GM21381 (cell line): ENCODE results near the gene MYOZ3.

Experiments used
- ATAC-seq: cut with Tn5 transposase; IDR thresholded peaks from one replicate; pipeline ENCODE4 v1.9.1; 2021; ENCODE audit warnings: mild to moderate bottlenecking, moderate library complexity; ENCODE audit not compliant: unreplicated experiment

Gene MYOZ3

DNA sequence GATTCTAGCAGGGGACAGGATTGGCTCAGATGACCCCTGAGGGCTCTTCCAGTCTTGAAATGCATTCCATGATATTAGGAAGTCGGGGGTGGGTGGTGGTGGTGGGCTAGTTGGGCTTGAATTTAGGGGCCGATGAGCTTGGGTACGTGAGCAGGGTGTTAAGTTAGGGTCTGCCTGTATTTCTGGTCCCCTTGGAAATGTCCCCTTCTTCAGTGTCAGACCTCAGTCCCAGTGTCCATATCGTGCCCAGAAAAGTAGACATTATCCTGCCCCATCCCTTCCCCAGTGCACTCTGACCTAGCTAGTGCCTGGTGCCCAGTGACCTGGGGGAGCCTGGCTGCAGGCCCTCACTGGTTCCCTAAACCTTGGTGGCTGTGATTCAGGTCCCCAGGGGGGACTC lies 2.9 kb upstream of the MYOZ3 start:
- no peak for ATAC-seq

DNA sequence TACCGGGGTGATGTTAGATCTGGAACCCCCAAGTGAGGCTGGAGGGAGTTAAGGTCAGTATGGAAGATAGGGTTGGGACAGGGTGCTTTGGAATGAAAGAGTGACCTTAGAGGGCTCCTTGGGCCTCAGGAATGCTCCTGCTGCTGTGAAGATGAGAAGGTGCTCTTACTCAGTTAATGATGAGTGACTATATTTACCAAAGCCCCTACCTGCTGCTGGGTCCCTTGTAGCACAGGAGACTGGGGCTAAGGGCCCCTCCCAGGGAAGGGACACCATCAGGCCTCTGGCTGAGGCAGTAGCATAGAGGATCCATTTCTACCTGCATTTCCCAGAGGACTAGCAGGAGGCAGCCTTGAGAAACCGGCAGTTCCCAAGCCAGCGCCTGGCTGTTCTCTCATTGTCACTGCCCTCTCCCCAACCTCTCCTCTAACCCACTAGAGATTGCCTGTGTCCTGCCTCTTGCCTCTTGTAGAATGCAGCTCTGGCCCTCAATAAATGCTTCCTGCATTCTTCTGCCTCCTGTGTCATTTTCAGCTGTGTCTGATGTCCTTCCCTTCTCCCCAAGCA lies 2.3 kb upstream of the MYOZ3 start:
- no peak for ATAC-seq

DNA sequence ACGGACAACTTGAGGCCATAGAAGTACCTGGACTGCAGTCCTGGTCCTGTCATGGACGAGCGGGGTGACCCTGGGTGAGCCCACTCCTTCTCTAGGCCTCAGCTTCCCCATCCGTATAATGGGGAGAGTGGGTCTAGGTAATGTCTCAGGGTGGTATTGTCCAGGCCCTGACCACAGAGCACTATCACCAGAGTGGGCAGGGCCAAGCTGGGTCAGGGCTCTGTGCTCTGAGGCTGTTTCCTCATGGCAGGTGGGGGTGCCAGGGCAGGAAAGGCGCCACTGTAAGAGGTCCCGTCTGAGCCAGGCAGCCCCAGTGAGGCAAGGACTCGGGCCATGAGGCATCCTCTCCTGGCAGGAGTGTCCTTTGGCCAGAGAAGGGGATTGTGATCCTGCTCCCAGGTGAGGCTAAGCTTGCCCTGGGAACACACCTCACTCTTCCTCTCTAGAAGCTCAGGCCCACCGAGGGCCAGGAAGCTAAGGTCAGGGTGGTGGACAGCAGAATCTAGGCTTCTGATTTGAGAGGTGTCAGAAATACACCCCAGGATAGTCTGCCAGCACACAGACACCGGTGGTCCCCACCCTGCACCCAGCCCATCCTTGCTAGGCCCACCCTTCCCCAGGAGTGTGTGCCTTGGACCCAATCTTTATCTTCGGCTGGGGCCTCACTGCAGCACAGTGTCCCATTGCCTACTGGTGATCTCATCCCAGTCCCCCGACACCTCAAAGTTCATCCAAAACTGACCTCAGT lies 1.5 kb upstream of the MYOZ3 start:
- ATAC-seq, result no peak

DNA sequence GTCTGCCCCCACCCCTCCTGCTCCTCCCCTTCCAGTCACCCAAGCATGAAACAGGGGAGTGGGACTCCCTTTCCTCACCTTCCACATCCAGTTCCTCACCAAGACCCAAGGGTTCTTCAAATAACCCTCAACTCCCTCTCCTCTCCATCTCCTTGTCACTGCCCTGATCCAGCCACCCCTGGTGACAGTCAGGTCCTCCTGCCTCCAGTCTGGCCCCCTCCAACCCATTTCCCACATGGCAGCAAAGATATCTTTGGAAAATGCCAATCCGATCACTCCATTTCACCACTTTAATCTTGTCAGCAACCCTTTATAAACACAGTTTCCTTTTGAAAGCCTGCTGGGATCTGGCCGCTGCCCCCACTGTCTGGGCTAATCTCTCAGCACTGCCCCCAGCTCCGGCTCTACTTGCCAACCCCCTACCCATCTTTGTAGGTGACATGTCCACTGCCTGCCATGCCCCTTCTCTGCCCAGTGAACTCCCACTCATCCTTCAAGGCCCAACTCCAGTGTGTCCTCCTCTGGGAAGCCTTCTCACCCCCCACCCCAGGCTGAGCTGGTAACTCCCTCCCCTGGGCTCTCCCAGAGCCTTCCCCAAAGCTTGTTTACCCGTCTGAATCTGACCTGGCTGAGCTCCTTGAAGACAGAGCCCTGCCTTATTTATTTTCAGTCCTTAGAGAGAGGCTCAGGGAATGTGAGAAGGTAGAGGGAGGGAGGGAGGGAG lies 781 bp upstream of the MYOZ3 start:
- ATAC-seq, result no peak

DNA sequence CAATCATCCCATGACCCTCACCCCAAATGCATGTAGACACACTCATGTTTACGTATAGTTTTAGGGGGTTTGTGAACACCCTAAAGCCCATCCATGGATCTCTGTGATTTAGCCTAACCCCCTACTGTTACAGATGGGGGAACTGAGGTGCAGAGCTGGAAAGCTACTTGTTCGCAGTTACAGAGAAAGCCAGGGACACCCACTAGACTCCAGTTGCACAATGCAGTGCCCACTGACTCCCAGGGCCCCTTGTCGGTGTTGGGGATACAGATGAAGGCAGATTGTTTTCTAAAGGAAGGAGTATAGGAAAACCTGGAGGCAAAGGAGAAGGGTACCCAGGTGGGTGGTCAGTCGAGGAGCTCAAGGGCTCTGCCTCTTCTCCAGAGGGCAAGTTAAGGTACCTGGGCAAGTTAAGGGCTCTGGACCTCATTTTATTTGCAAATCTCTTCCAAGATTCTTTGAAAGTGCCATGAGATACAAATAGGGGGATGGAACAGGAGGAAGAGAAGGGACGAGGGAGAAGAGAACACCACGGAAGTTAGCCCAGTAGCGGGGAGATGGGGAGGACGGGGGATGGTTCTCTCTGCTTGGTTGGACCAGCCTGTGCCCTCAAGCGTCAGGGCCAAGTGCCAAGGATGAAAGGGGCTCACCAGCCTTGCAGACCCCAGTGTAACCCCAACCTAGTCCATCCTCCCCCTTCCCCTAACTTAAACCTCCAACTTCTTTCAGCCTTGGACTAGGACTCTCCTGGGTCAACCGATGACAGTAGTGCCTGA lies 958 bp downstream of the MYOZ3 start:
- no peak for ATAC-seq

DNA sequence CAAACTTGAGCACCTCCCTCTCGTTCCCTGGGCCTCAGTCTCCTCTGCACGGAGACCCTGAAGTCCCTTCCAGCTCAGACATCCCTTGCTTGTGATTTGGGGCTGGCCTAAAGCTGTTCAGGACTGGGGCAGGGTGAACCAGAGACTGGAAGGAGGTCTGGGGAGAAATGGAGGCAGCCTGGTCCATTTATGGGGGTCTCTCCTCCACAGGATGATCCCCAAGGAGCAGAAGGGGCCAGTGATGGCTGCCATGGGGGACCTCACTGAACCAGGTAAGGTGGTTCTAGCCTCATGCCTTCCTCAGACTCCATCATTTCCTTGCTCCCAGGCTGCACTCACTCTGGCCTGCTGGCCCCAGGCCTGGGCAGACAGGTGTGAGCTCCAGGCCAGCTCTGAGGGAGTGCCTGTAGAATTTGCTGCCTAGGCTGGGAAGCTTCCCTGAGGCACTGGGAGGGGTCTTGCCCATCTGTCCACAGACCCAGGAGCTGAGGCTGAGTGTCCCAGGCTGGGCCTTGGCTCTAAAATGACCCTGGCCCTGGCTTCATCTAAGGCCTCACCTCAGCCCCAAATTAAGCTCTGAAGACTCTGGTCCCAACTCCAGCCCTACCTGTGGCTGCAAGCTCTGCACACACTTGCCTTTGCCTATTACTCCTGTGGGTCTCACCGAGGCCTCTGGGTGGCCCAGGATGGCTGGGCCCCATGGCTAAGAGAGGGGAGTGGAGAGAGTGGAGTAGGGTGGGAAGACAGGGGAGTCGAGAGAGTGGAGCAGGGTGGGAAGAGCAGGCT lies 1.9 kb downstream of the MYOZ3 start:
- ATAC-seq, result no peak

DNA sequence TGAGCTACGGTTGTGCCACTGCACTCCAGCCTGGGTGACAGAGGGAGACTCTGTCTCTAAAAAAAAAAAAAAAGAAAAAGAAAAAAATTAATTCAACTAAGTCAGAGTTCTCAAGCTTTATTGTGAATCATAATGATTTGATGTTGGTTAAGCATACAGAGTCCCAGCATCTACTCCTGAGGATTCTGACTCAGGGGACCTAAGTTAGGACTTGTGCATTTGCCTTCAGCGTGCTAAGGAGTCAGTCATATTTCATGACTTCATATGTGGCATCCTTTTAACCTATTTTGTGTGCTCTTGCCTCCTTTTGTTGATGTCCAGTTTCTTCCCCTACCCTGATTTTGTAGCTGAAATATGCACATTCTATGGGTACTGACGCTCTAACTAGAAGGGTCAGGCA lies 2.9 kb downstream of the MYOZ3 start:
- ATAC-seq, result no peak

DNA sequence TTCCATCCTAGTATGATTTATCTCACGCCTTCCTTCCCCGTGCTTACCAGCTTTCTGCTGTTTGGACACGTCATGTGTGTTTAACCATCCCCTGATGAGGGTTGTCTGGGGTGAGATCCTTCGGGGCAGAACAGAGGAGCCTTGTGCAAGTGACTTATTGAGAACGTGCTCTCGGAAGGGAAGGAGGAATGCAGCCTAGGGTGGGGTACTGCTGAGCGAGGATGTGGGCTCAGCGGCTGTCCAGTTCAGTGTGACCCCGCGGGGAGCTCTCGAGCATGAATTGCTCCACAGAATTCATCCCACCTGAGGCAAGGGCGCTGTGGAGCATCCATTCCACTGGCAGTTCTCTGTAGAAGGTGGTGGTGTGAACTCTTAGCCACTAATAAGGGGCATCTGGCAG lies 4.0 kb downstream of the MYOZ3 start:
- no peak for ATAC-seq

DNA sequence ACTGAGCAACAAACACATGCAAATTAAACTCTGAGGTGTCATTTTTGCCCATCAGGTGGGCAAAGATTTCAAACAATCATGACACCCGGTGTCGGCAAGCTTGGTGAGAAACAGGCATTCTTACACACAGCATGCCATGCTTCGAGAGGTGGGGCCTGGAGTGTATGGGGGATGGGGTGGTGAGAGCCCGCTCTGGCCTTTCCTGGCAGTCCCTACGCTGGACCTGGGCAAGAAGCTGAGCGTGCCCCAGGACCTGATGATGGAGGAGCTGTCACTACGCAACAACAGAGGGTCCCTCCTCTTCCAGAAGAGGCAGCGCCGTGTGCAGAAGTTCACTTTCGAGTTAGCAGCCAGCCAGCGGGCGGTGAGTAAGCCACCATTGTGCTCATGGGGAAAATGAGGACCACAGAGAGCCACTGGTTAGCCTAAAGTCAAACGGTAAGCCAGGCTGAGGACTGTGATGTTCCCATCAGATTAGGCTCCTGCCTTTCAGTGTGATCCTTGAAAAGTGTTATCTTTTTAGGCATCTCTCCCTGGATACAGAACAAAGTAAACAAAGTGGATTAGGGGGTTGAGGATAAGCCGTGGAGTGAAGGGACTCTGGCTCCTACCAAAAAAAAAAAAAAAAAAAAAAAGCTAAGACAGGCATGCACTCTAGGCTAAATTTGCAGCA lies 9.4 kb downstream of the MYOZ3 start:
- no peak for ATAC-seq

DNA sequence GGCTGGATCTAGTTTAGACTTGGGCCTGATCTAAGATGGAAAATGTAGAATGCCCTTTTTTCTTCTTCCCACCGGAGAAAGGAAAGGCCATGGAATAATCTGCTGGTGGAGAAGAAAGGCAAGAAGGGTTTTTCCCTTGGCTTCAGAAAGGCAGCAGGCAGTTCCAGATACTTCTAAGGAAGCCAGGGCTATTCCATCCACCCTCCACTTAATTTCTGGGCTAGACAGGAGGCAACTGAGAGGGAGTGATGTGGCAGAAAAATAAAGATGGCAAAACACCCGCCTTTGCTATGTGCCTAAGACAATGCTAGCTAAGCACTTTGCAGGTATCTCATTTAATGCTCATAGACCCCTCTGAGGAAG lies 9.9 kb downstream of the MYOZ3 start:
- no peak for ATAC-seq

DNA sequence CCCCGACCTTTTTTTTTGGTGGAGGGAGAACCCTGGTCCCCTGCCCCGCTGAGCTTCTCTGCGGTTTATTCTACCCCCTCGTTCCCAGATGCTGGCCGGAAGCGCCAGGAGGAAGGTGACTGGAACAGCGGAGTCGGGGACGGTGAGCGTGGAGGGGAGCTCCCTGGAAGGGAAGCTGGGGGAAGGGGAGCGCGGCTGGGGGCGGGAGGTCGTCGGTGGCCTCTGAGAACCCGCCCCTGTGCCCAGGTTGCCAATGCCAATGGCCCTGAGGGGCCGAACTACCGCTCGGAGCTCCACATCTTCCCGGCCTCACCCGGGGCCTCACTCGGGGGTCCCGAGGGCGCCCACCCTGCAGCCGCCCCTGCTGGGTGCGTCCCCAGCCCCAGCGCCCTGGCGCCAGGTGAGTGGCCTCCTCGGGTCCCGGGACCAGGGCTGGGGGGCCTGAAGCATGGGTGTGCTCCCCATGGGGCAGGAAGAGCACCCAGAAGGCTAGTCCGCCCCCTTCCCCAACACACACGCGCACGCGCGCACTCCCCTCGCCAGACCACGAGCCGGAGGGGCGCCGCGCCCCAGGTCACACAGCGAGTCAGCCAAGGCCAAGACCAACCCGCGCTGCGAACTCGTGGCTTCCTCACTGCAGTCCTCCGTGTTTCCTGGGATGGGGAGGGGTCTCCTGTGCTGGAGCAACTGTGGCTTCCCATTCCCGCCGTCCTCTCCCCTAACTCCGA lies 10.6 kb downstream of the MYOZ3 start:
- no peak for ATAC-seq

DNA sequence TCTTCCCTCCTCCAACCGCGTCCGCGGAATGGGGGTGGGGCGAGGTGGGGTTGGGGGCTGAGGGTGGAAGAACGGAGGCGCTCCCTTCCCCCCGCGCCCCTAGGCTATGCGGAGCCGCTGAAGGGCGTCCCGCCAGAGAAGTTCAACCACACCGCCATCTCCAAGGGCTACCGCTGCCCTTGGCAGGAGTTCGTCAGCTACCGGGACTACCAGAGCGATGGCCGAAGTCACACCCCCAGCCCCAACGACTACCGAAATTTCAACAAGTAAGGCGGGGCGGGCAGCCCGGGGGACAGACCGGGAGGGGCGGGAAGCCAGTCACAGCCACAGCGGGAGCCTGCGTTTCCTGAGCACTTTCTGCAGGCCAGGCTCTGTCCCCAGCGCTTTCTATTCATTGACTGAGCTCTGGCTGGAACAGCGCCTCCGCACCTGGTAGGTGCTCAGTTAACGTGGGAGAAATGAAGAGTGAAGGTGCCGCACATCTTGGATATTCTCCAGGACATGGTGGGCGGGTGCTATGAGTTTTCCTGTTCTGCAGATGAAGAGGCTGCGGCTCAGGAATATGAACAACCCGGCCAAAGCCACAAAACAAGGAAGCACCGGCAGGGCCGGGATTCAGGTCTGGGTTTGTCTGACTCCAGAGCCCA lies 11.3 kb downstream of the MYOZ3 start:
- ATAC-seq, result no peak

DNA sequence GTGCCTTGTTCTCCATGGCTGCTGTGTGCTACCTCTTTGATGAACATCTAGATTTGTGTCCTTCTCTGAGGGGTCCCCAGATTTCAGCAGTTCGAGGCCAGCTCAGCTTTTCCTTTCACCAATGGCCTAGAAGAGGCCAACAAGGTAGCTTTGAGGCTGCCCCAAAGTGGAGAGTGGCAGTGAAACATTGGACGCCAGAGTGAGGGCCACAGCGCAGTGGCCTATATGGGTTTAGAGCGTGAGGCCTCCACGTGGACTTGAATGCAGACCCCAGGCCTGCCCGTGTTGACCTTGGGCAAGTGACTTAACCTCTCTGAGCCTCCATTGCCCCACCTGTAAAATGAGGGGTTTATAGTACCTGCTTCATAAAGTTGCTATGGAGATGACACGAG lies 11.8 kb downstream of the MYOZ3 start:
- no peak for ATAC-seq

DNA sequence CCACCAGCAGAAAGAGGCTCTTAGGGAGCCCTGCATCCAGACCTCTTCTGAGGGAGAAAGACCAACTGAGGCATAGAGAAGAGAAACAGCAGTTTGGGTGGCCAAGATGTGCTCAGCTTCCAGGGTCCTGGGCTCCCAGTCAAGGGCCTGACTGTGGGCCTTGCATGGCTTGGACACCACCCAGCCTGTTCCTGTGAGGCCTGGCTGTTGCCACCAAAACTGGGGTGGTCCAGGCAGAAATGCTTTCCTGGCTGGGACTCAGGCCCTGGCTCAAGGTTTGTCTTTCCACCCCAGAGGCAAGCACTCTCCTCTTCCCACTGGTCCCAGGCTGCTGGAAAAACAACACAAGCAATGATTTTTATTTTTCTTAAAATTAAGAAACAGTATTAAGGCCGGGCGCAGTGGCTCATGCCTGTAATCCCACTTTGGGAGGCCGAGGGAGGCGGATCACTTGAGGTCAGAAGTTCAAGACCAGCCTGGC lies 13.3 kb downstream of the MYOZ3 start:
- ATAC-seq, result no peak

DNA sequence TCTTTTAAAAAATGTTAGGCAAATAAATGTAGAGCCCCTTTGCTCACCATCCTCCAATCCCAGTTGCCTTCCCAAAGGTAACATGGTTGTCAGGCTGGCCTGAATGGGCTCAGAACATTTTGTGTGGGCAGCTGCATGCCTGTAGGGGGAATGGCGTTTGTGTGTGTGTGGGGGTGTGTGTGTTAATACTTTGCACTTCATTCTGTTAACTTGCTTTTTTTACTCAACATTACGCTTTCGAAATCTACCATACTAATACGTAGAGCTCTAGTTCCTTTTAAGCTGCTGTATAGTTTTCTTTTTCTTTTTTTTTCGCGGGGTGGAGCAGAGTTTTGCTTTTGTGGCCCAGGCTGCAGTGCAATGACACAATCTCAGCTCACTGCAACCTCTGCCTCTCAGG lies 14.0 kb downstream of the MYOZ3 start:
- ATAC-seq, result no peak

DNA sequence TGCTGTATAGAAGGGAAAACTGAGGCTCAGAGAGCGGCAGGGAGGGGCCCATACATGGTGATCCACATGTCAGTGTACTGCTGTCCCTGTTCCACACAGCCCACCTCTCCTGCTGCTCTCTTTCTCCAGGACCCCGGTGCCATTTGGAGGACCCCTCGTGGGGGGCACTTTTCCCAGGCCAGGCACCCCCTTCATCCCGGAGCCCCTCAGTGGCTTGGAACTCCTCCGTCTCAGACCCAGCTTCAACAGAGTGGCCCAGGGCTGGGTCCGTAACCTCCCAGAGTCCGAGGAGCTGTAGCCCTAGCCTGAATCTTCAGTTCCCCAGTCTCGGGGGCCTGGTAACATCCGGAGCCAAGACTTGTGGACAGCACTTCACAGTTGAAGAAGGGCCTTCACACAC lies 15.5 kb downstream of the MYOZ3 start:
- no peak for ATAC-seq

DNA sequence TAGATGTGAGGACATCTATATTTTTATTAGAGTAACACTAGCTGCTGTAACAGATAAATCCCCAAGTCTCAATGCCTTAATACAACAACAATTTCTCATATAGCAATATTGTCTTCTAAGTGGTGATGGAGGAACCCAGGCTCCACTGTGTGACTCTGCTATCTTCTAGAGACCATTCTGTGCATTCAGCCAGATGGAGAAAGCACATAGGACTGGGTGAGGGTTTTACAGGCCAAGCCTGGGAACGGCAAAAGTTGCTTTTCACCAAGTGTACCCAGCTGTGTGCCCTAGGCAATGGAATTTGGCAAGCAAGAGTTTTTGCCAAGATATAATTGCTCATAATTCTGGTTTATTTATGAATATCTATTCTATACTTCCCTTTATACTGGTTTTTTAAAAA lies 28.1 kb downstream of the MYOZ3 start:
- no peak for ATAC-seq

DNA sequence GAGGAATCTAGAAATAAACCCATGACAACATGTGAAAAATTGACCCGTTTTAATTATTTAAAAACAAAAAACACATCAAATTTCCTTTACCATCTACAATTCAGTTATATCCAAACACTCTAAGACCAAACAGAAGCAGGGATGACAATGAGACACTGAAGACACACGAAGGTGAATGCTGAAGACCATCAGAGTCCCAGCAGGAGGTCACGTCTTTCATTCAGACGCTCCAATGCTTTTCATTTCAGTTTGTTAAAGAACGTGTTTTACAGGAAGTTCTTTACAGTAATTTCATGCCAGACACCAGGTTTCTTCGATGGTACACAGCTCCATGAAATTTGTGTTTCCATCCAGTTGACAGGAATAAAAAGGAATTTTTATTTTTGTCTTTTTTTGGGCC lies 29.7 kb downstream of the MYOZ3 start:
- no peak for ATAC-seq

DNA sequence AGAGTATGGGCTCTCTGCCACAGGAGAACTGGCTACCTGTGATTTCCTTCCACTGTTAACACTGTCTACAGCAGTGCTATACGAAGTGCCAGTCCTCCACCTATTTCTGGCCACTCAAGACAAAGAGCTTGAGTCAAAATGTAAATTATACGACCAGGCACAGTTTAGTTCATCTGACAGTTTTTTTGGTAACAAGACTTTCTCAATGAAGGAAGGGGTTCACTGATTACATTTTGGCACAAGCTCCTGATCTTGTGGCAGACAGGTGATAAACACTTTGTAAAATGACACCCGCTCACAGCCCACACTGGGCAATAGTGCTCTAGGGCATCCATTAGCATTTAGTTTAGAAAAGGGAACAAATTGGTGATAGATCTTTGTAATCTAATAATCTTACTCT lies 31.2 kb downstream of the MYOZ3 start:
- no peak for ATAC-seq
